Urothelium cell line (cell line): Measurements from ENCODE around the gene BRPF1.

ENCODE experiments used
- DNase-seq: peaks from one replicate; pipeline ENCODE4 v3.0.0; 2011; ENCODE audit warnings: low spot score, mixed read lengths
- FAIRE-seq: peaks from 2 replicates; lab custom pipeline; 2011; peaks lifted over from hg19 to GRCh38; lab: Jason Lieb, UNC

BRPF1 gene

DNA sequence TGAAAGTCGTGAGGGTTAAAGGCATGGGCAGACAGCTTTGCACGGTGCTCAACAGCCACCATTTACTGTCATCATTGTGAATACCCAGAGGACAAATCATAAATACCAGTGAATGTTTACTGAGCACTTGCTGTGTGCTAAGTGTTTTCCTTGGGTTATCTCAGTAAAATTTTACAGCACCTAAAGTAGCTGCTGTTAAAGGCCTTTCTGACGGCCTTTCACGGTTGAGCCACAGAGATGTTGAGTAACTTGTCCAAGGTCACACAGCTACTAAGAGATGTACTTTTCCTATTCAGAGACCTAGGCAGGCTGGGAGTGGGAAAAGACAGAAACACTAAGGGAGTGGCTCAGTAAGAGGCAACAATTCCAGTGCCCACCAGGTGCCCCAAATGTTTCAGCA, 28.3 kb upstream of the BRPF1 start:
- DNase-seq, result no peak
- no peak for FAIRE-seq

DNA sequence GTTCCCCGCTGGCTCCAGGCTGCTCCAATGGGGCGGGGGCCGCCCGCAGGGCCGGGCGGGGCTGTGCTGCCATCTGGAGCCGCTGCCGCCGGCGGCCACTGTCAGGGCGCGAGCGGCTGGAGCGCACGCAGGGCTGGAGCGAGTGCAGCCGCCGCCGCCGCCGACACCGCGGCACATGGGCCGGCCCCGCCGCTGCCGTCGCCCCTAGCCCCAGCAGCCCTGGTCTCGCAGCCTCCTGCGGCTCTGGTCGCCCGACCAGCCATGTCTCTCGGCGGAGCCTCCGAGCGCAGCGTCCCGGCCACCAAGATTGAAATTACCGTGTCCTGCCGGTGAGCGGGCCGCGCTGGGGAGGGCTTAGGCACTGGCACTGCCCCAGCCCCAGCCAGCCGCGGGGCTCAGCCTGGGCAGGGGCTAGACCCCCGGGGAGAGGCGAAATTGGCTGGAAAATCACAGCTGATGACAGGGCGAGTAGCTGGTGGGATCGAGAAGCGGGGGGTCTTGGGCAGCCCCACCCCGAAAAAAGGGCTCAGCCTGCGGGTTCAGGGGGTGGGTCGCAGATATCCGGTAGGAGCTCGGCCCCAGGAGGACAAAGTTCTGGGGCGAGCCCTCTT, 27.7 kb upstream of the BRPF1 start, which contains the start of gene CPNE9:
Gene CPNE9, plus strand, starts transcription at position 98 of the 611 bp plus-strand sequence. Its CDS starts 164 bp downstream, at position 262.
- DNase-seq (no peak), FAIRE-seq (no peak)

DNA sequence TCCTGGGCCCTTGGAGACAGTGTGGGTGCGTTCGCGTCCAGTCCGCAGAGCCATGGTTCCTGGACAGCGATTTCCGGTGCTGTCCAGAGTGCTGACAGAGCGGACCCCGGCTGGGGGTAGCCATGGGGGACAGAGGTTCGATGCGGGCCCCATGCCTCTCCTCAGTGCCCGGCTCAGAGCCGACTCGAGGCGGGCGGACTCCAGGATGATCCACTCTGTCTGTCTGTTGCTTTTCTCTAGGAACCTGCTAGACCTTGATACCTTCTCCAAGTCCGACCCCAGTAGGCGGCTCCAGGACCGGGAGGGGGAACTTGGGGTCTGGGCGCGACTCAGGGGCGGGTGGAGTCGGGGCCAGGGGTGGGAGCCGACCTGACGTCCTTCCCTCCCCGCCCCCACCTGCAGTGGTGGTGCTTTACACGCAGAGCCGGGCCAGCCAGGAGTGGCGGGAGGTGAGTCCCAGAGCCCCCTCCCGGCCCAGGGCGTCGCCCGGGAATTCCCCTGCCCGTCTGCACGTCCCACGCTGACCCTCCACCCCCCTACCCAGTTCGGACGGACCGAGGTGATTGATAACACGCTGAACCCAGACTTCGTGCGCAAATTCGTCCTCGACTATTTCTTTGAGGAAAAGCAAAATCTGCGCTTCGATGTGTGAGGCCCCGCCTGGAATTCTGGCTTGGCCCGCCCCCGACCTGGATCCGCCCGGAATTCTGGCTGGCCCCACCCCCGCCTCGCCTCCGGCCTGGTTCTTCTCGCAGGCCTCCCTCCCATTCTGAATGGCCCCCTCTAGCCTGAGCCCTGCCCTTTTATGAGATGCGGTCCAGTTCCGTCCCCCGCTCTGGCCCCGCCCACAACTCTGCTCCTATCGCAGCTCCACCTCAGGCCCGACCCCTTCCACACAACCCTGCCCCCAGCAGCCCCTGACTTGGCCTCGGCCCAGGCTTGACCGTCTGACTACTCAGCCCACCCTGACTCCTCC, 26.9 kb upstream of the BRPF1 start:
- FAIRE-seq, result no peak
- DNase-seq, result no peak

DNA sequence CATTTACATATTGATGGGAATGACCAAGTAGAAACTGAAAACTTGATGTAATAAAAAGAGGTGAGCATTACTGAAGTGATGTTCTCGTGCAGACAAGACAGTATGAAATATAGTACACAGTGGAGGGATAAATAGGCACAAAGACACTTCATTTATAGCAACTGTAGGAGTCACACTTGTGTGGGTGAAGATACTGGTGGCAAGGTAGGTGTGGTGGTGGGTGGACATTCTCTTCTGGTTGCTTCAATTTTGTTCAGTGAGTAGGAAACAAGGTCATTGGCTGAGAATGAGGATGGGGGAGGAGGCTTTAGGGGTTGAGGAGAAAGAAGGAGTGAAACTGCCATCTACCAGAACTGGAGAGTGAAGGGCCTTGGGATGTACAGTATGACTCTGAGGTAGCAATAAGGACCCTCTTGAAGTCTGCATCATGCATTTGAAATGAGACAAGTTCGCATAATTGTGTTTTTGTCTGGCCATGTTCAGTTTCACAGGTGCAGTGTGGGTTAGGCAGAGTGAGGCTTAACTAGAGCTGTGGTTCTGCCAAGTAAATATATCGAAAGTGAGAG, 21.3 kb upstream of the BRPF1 start:
- FAIRE-seq, result no peak

DNA sequence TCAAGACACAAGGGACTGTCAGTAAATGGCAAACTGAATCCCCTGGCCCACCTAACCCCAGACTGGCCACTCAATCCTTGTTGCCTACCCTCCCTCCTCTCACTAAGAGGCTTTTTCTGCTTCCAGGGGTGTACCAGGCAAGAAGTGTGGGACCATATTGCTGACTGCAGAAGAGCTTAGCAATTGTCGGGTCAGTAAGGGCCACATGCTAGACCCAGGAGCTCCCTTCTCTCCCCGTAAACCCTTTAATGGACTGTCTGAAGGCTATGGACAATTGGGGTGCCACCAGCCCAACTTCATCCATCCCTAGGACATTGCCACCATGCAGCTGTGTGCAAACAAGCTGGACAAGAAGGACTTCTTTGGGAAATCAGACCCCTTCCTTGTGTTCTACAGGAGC, 19.1 kb upstream of the BRPF1 start:
- no peak for DNase-seq
- FAIRE-seq, result no peak

More for the DNA sequence above, 21.3 kb upstream of the BRPF1 start:
- no peak for DNase-seq

DNA sequence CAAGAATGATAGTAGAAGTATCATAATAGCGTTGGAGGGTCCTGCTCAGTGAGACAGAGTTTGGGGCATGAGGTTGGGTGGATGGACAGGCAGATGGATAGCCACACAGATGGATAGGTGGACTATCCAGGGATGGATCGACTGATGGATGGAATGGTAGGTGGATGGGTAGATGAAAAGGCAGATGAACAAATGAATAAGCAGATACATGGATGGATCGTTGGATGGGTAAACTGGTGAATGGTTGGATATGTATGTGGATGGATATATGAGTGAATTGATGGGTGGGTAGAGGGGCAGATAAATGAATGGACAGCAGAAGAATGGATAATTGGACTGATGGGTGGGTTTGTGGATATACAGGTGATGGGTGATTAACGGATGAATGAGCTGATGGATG, 18.4 kb upstream of the BRPF1 start:
- no peak for DNase-seq
- FAIRE-seq, result no peak

DNA sequence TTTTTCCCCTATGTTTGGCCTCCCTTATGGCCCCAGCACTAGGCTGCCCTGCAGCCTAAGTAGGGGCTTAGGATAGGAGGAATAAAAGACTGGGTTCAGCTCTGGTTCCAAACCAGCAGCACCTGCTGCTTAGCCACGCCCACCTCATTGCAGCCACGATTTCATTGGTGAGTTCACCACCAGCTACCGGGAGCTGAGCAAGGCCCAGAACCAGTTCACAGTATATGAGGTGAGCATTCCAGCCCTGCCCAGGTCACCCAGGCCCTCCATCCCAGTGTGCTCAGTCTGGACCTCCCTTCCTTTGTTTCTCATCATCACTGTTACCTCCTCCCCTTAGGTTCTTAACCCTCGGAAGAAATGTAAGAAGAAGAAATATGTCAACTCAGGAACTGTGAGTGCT, 16.4 kb upstream of the BRPF1 start:
- no peak for FAIRE-seq
- DNase-seq, result no peak

DNA sequence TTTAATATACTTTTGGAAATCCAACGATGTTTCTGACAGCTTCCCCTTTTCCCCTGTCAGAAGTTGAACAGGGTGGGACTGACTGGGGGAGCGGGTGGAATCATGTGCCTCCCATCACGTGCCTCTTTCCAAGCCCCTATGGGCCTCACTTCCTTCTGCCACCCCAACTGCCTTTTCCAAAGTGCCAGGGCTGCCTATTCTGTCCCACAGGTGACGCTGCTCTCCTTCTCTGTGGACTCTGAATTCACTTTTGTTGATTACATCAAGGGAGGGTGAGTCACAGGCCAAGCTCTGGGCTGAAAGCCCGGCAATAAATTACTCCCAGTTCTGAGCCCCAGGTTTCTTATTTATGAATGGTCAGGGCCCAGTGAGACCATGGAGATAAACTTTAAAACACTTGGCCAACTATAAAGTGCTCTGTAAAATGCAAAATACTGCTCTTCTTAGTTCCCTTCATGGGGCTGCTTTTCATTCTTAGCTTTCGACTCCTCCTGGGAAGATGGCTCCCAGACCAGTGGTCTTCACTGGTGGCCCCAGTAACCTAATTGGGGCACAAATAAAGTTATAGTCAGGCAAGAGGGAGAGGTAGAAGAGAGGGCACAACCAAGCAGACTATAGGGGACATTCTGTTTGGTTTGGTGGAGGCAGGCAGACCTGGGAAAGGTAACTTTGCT, 15.6 kb upstream of the BRPF1 start:
- no peak for FAIRE-seq

DNA sequence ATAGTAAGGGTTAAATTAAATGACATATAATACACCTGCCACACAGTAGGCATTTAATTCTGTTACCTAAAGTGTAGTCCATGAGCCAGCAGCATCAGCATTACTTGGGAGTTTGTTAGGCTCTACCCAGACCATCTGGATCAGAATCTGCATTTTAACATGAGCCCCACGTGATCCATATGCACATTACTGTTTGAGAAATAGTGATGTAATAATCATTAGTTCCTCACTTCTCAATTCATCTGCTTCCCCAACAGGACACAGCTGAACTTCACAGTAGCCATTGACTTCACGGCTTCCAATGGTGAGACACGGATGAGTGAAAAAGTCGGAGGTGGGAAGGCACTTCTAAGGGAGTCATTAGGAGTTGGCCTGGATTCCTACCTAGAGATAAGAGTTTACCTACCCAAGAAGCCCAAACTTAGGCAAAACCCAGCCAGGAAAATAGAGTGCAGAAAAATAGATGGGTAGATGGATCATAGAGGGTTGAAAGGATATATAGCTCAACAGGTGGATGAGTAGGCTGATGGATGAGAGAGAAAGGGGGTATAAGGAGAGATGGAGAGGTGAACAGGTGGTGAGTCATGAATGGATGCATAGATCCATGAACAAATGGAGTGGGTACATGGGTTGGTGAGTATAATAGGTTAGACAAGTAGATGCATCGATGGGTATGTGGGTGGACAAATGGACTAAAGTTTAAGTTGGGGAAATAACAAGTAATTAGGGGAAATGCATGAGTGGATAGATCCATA, 14.6 kb upstream of the BRPF1 start:
- FAIRE-seq (no peak), DNase-seq (no peak)

More for the DNA sequence above, 15.6 kb upstream of the BRPF1 start:
- DNase-seq, result peak; percentile 88

DNA sequence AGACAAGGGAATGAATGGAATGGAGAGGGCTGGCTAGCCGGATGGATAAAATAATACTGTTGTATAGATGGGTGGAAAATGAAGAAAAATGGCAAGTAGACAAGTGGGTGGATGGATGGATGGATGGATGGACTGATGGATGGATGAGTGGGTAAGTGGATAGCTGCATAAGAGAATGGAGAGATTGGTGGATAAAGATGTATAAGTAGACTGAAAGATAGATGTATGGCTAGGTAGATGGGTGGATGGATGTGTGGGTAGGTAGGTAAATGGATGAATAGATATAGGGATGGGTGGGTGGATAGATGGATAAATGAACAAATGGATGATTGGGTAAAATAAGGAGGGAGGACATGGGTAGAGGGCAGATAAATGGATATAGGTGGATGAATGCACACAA, 14.0 kb upstream of the BRPF1 start:
- DNase-seq (no peak), FAIRE-seq (no peak)

DNA sequence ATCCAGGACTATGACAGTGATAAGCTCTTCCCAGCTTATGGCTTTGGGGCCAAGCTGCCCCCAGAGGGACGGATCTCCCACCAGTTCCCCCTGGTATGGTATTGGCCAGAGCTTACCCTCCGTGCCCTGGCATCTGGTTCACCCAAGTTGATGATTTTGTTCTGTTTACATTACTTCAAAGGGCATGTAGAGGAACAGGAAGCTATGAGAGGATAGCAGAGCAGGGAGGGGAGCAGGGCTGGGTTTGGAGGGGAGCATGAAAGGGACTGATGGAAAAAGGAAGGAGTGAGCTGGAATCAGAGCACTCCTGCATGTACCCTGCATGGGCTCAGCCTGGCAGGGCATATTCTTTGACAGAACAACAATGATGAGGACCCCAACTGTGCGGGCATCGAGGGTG, 13.4 kb upstream of the BRPF1 start:
- DNase-seq (no peak), FAIRE-seq (no peak)

DNA sequence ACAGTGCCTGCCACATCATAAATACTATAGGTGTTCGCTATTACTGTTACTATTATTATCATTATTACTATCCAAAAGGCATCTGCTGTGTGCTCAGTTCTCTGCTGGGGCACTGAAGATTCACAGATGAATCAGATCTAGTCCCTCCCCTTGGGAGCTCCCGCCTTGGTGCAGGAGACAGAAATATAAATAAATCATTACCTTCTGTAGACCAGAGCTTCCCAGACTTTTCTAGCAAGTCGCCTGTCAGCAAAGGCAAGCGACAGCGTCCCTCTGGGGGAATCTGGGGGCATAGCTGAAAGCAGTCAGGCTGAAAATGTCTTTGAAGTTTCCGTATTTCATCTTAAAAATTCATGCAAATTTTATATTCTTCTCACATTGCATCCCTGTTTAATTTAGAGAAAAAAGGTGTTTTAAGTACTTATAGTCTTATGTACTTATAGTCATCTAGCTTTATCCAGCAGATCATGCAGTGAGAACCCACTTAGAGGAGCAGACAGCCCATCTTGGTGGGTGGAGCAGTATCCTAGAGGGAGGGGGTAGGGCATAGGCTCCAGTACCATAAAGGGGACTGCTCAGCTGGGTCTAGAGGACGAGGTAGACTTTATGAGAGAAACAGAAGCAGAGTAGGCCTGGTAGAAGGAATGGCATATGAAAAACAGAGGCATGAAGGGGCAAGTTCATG, 10.4 kb upstream of the BRPF1 start:
- FAIRE-seq (no peak), DNase-seq (no peak)

DNA sequence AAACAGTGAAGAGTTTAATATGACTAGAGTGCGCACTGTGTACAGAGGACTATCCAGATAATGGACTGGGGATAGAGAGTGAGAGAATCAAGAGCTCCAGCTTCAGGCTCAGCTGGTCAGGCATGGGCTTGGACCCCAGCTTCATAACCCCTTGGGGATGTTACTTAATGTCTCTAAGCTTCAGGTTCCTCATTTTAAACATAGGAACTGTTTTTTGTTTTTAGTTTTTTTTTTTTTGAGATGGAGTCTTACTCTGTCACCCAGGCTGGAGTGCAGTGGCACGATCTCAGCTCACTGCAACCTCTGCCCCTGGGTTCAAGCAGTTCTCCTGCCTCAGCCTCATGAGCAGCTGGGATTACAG, 9.9 kb upstream of the BRPF1 start:
- DNase-seq, result no peak
- FAIRE-seq, result no peak

DNA sequence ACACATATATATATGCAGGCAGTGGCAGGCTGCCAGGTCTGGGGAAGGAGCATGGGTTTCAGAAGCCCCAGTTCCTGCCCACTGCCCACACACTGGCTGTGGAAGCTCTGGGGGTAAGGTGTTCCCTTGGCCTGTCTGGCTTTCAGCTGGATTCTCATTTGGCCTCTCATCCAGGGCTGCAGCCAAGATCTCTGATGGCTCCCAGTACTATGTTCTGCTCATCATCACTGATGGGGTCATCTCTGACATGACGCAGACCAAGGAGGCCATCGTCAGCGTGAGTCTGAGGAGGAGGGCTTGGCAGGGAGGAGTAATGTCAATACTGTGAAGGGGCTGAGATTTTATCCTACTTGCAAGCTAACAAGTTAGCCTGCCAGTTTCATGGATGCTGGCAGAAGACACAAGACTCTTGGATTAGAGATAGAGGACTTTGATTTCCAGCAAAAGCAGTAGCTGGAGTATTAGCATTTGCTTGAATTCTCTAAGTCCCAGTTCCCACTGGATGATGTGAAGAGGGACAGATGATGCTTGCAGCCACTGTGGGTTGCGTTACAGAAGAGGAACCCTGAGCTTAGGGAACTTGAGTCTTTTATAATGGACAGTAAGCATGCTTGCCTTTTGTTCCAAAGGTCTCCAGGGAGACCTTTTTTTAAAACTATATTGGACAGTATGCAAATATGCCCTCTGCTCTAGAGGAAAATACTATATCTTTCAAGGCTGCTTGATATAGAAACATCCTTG, 5.6 kb upstream of the BRPF1 start:
- no peak for FAIRE-seq
- no peak for DNase-seq

DNA sequence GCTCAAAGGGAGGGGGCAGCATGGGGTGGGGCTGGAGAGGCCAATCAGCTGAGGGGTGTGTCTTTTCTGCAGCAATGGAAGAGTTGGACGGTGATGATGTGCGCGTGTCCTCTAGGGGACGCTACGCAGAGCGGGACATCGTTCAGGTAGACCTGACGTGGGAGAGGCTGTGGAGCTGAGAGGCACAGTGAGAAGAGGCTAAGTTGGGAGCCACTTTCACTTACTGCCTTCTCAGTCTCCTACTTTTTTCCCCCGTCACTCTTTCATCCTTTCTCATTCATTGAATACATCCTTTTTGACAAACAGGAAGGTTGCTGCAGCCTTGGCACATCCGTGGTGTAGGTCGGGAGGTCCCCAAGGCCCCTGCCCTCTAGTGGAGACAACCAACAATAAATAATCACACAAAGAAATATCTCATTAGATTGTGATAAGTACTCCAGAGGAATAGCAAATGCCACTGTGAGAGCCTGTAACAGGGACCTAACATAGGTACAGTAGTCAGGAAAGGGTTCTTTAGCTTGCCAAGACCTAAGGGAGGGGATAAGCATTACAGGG, 4.4 kb upstream of the BRPF1 start:
- DNase-seq (peak; percentile 54), FAIRE-seq (no peak)

DNA sequence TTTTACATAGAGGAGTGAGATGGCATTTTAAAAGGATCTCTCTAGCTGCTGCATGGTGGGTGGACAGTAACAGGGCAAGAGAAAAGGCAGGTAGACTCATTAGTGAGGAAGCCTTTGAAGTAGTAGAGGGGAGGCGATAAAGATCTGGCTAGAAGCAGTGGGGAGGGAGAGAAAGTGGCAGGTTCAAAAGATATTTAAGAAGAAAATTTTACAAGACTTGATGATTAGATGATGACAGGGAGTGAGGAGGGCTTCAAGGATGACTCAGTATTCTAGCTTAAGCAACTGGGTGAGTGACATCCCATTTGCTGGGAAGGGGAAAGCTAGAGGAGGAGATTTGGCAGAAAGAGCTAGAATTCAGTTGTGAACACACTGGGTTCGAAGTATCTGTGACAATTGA, 3.8 kb upstream of the BRPF1 start:
- FAIRE-seq (no peak), DNase-seq (no peak)

DNA sequence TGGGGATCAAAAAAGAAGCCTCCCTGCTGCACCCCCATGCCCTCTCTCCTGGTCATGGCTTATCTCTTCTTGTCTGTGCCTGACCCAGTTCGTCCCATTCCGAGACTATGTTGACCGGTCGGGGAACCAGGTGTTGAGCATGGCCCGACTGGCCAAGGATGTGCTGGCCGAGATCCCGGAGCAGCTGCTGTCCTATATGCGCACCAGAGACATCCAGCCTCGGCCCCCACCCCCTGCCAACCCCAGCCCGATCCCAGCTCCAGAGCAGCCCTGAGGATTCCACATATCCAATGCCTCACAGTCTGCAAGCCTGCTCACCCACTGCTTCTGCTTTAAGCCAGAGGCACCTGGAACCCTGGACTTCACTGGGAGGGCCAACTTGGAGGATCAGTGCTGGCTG, 2.1 kb upstream of the BRPF1 start:
- FAIRE-seq (no peak), DNase-seq (no peak)

DNA sequence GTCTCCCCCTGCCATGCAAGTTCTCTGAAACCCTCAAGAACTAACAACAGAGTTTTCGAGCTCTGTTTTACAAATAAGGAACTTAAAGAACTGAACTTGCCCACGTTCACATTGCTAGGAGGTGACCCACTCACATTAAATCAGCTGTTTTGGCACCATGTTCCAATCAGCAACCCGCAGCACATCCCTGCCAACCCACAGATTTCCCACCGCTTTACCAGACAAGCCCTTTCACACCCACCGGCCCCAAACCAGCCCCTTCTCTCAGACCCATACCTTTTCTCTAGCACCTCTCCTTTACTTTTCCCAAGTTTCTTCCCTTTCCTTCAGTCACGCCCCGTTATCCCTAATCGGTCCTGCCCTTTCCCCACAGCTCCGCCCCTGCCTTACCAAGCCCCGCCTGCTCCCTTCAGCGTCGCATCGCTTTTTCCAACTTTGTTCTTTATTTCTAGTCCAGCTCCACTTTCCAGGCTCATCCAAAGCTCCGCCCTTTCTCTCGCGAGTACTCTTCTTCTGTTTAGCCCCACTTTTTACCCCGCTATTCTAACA, 804 bp upstream of the BRPF1 start:
- FAIRE-seq (no peak), DNase-seq (peak; percentile 87)
